NCI-H446 (cell line): Measurements from ENCODE around the gene TNS1.
A peak's percentile ranks its signal among the peaks of the same experiment; 100 is the strongest.

ENCODE experiments used
- DNase-seq, 2 experiments: peaks; one replicate each; lab custom pipeline; 2025; lab: John Stamatoyannopoulos, UW

Gene TNS1

GRCh38 chr2:217777906-217778305 is 224.9 kb downstream of the TNS1 start:
- no peak for DNase-seq

GRCh38 chr2:217776631-217777030 is 226.2 kb downstream of the TNS1 start:
- no peak for DNase-seq

DNA sequence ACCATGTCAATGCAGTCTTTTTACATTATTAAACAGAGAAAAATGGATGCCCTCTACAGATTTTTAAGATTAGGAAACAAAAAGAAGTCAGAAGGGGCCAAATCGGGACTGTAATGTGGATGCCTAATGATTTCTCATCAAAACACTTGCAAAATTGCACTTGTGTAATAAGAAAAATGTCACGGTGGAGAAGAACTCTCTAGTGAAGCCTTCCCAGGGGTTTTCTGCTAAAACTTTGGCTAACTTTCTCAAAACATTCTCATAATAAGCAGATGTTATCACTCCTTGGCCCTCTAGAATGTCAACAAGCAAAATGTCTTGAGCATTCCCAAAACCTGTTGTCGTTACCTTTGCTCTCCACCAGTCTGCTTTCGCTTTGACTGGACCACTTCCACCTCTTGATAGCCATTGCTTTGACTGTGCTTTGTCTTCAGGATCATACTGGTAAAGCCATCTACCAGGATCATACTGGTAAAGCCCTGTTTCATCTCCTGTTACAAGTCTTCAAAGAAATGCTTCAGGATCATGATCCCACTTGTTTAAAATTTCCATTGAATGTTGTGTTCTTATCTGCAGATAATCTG is 226.8 kb downstream of the TNS1 start:
- DNase-seq, result no peak

DNA sequence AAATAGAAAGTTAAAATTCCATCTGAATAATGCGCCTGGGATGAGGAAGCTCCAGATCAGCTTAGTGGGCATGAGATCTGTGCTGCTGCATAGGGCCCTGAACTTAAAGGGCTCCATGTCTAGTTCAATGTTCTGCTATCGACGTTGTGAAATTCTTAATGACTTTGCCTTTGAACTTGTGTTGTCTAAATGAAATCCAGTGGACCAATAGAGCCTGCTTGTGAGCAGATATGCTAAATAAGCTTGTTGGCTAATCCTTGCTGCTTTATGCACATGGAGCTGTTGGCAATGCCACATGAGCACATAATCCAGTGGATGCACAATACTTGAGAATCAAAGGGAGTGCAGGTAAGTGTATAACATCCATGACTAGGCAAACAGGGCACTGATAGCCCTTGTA is 228.6 kb downstream of the TNS1 start:
- DNase-seq, result no peak

GRCh38 chr2:217773539-217773938 is 229.3 kb downstream of the TNS1 start:
- no peak for DNase-seq

GRCh38 chr2:217766356-217766755 is 236.4 kb downstream of the TNS1 start:
- DNase-seq, result no peak

DNA sequence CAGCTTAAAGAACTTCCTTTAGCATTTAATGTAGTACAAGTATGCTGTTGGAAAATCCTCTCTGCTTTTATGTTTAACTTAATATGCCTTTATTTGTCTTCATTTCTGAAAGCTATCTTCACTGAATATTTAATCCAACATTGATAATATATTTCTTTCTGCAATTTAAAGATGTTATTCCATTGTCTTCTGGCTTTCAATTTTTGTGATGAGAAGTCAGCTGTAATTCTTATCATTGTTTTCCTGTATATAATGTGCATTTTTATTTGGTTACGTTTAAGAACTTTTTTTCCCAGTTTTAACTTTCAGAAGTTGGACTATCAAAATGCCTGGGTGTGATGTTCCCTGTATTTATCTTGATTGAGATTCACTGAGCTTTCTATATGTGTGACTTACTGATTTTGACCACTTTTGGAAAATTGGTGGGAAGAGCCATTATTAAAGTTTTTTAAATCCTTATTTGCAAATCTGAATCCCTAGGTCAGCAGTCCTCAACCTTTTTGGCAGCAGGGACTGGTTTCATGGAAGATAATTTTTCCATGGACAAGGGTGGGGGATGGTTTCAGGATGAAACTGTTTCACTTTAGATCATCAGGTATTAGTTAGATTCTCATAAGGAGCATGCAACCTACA is 241.0 kb downstream of the TNS1 start:
- no peak for DNase-seq

DNA sequence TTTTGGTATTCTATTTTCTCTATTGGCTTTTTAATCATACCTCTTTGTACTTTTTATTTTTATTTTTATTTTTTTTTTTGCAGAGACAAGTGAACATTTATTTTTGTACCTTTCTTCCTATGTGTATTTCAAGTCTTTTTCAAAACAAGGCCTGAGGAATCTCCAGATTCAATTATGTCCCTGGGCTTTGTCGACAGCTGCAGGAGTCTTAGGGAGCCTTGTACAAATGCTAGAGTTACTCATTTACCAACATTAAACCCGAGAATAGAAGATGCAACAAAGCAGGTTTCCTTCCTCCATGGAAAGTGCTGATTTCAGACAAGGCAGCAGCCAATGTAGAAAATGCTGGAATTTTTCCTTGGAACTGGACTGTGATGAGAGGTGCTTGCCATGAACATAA is 242.8 kb downstream of the TNS1 start:
- no peak for DNase-seq

- DNase-seq, result no peak
Measured at GRCh38 chr2:217757108-217757463, 245.7 kb downstream of the TNS1 start.

- DNase-seq, result peak; percentile 12 to 68
Measured at GRCh38 chr2:217756375-217757107, 246.3 kb downstream of the TNS1 start.

DNA sequence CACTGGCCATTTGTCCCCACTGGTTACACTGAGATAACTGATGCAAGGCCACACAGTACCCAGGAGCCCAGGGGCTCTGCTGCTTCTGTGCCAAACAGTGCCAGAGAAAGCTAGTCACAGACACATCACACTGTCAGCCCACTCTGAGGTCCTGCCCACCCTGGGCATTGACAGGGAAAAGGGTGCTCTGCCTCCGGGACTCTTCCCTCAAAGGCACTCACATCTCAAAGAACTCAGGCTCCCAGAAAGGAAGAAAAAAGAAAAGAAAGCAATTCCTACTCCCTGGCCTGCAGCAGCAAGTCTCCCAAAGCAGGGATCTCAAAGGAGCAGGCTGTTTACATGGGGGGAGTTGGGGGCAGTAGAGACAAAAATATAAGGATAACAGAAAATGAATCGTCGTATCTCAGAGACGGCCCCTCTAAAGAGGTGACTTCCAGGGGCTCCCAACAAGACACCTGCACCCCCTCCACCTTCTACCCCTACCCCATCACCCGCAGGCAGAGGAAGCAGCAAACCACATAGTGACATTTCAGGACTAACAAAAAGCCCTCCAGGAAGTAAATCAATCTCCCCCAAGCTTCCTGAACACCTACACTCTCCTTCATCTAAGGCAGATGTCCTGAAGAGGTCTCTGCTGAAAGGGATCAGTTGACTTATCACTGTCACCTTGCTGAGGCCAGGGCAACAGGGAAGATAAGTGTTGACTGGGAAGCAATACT is 247.6 kb downstream of the TNS1 start:
- no peak for DNase-seq

GRCh38 chr2:217753460-217754200 is 249.2 kb downstream of the TNS1 start:
- no peak for DNase-seq

GRCh38 chr2:217752714-217753459 is 249.9 kb downstream of the TNS1 start:
- DNase-seq, result no peak

- DNase-seq, result no peak
Measured at GRCh38 chr2:217751952-217752351, 250.8 kb downstream of the TNS1 start.

DNA sequence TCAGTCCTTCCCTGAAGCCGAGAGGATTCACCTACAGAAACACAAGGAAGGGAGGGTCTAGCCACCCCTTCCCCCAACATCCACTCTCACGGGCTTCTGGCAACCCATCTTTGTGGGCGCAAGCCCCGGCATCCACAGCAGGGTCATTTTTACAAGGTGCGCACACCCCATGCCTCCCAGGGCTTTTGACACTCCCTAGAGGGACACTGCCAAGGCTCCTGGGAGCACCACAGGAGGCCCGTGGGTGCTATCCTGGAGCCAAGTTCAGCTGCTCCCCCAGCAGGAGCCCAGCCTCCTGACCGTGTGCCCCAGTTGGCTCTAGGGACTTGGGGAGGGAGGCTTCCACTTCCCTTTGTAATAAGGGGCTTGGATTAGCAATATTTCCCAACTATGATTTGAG is 251.6 kb downstream of the TNS1 start:
- no peak for DNase-seq
